H1 (cell line): ENCODE measurements around the gene TUBGCP6.

Experiments
- CHD1 ChIP-seq: IDR thresholded peaks from 2 replicates; pipeline ENCODE4 v1.6.1; 2012; ENCODE audit warnings: low read depth, low read length, improper control_type of control experiment
- MAFK ChIP-seq: IDR thresholded peaks from 2 replicates; pipeline ENCODE4 v1.6.1; 2012; ENCODE audit warnings: low read depth, mild to moderate bottlenecking, improper control_type of control experiment, low read length
- RBBP5 ChIP-seq: IDR thresholded peaks from 2 replicates; pipeline ENCODE4 v1.7.1; 2012; ENCODE audit warnings: low read depth, mild to moderate bottlenecking, inconsistent platforms, low read length, moderate library complexity, borderline replicate concordance
- TF ChIP-seq, protein P1 (sequence below), 3 experiments: IDR thresholded peaks; 1 replicate in 2 of 3; 2 replicates in 1 of 3; pipeline versions ENCODE4 v1.5.1 to v1.6.1; 2011; ENCODE audit warnings: low read length in 3 of 3, mild to moderate bottlenecking in 3 of 3, inconsistent platforms in 2 of 3, low read depth in 1 of 3, moderate library complexity in 1 of 3; ENCODE audit not compliant: insufficient read depth in 1 of 3; ENCODE audit errors: control extremely low read depth in 1 of 3

DNA sequence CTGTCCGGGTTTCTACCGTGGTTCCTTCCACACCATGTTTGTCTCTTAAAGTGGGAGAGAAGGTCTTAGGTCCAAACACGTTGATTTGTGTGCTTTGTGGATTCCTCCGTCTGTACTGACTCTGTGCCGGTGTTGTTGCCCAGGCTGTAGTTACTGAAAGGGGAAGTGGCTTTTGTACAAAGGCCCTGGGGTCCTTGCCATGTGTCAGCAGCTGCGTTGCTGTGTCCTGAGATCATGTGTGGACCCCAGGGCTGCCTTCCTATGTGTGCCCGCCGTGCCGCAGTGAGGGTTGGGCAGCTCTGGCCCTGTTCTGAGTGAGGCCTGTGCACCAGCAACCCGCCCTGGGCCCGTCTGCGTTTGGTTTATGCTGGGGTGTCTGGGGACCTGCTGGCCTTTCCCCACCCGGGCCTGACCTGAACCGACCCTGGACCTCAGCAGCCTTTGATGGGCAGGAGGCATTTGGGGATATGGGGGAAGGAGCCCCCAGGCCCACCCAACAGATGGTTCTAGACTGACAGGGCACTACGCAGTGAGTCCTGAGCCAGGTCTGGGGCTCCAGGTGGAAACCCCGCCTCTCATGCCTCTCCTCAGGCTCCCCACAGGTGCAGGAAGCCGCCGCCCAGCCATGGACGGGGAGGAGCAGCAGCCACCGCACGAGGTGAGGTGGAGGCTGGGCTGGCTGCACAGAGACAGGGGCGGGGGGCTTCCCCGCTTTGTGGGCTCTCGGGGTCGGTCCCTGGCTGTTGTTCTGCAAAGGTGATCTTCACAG lies 52.2 kb downstream of the TUBGCP6 start:
- no peak for TF ChIP-seq RBBP5
- TF ChIP-seq MAFK = no peak
- TF ChIP-seq, protein P1, sequence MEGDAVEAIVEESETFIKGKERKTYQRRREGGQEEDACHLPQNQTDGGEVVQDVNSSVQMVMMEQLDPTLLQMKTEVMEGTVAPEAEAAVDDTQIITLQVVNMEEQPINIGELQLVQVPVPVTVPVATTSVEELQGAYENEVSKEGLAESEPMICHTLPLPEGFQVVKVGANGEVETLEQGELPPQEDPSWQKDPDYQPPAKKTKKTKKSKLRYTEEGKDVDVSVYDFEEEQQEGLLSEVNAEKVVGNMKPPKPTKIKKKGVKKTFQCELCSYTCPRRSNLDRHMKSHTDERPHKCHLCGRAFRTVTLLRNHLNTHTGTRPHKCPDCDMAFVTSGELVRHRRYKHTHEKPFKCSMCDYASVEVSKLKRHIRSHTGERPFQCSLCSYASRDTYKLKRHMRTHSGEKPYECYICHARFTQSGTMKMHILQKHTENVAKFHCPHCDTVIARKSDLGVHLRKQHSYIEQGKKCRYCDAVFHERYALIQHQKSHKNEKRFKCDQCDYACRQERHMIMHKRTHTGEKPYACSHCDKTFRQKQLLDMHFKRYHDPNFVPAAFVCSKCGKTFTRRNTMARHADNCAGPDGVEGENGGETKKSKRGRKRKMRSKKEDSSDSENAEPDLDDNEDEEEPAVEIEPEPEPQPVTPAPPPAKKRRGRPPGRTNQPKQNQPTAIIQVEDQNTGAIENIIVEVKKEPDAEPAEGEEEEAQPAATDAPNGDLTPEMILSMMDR (IDR thresholded peaks at IDR 0.05; ENCODE audit: control extremely low read depth in 1 of 3, insufficient read depth in 1 of 3, low read depth in 1 of 3, low read length in 3 of 3) = no peak
- no peak for TF ChIP-seq CHD1
